Measurements from ENCODE around the gene UTP11. TPM values are rescaled to one million over a fixed set of nuclear protein-coding genes. Genes with fewer than 3 reads are reported as not detected.
"Not testable (repeated sequence)": the region's sequence is repeated elsewhere in the genome, so short reads cannot be mapped to it uniquely, and the experiment has no call there.

The UTP11 gene
- total and polyA plus RNA-seq, 2 of the 8 experiments (the other 6 are each of a cell fraction or from before 2014, with no cell fraction given), result 19.5 to 60.5 TPM

DNA sequence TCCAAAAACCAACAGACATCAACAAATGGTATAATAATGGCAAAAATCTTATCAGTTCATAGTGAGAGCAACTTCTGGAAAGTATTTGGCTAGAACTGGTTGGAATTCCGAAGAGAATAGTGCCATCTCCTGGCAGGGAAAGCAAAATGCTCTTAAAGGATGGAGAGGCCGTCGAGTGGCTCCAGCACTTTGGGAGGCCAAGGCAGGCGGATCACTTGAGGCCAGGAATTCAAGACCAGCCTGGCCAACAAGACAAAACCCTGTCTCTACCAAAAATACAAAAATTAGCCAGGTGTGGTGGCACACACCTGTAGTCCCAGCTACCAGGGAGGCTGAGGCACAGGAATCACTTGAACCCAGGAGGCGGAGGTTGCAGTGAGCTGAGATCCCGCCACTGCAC is 37.5 kb upstream of the UTP11 start:
- not testable (repeated sequence) for H3K79me2 ChIP-seq (ENCODE audit: control insufficient read depth in 1 of 2, insufficient read depth in 2 of 2, low read length in 2 of 2); H3K23ac ChIP-seq (ENCODE audit: insufficient read length); H3K79me1 ChIP-seq (ENCODE audit: low read depth, low read length); H4K8ac ChIP-seq (ENCODE audit: extremely low read depth, insufficient read depth, low read length); H3K9ac ChIP-seq (replicated peaks in 1 of 4; ENCODE audit: extremely low read depth in 1 of 4, low read depth in 3 of 4, low read length in 3 of 4); H3K9me3 ChIP-seq (ENCODE audit: insufficient read depth in 2 of 2, low read depth in 1 of 2, low read length in 1 of 2); DNase-seq (ENCODE audit: low read depth in 1 of 2, low spot score in 2 of 2); H2AK5ac ChIP-seq (ENCODE audit: low read depth, low read length); H2BK120ac ChIP-seq (replicated peaks; ENCODE audit: low read depth, low read length); H3K4me1 ChIP-seq (replicated peaks in 1 of 4; ENCODE audit: control insufficient read depth in 3 of 4, insufficient read depth in 4 of 4, low read length in 3 of 4); H2BK15ac ChIP-seq (ENCODE audit: low read length); H4K5ac ChIP-seq (ENCODE audit: insufficient read length, low read depth, low read length); H3K27ac ChIP-seq (ENCODE audit: low read depth, low read length); H3K4me2 ChIP-seq (ENCODE audit: insufficient read depth in 1 of 2, low read depth in 2 of 2, low read length in 2 of 2); H2BK12ac ChIP-seq (ENCODE audit: low read depth, low read length); H3K4me3 ChIP-seq (ENCODE audit: extremely low read depth in 1 of 4, insufficient read depth in 2 of 4, low read depth in 3 of 4, low read length in 4 of 4); H2BK5ac ChIP-seq (ENCODE audit: low read depth, low read length); H3K23me2 ChIP-seq (ENCODE audit: low read depth, low read length); H2AFZ ChIP-seq (ENCODE audit: low read length); H3K27me3 ChIP-seq (replicated peaks in 1 of 4; ENCODE audit: control insufficient read depth in 3 of 4, extremely low read depth in 1 of 4, insufficient read depth in 3 of 4, low read length in 3 of 4); H3K4ac ChIP-seq (replicated peaks; ENCODE audit: insufficient read length, low read depth, low read length); H4K20me1 ChIP-seq (replicated peaks in 1 of 2; ENCODE audit: control insufficient read depth in 1 of 2, insufficient read depth in 2 of 2, low read length in 2 of 2); H3K18ac ChIP-seq (ENCODE audit: extremely low read depth, low read length); H3K56ac ChIP-seq (replicated peaks; ENCODE audit: insufficient read length, low read depth, low read length); H2BK20ac ChIP-seq (ENCODE audit: low read length); H3K14ac ChIP-seq (ENCODE audit: insufficient read length); H4K91ac ChIP-seq (replicated peaks; ENCODE audit: insufficient read length, low read length)
- TF ChIP-seq RAD21 (IDR thresholded peaks at IDR 0.05 in 1 of 2, conservative IDR thresholded peaks at IDR 0.05 in 1 of 2; ENCODE audit: low read depth in 2 of 2, low read length in 2 of 2), result peak; percentile 60 to 69
- TF ChIP-seq, protein P1, sequence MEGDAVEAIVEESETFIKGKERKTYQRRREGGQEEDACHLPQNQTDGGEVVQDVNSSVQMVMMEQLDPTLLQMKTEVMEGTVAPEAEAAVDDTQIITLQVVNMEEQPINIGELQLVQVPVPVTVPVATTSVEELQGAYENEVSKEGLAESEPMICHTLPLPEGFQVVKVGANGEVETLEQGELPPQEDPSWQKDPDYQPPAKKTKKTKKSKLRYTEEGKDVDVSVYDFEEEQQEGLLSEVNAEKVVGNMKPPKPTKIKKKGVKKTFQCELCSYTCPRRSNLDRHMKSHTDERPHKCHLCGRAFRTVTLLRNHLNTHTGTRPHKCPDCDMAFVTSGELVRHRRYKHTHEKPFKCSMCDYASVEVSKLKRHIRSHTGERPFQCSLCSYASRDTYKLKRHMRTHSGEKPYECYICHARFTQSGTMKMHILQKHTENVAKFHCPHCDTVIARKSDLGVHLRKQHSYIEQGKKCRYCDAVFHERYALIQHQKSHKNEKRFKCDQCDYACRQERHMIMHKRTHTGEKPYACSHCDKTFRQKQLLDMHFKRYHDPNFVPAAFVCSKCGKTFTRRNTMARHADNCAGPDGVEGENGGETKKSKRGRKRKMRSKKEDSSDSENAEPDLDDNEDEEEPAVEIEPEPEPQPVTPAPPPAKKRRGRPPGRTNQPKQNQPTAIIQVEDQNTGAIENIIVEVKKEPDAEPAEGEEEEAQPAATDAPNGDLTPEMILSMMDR (IDR thresholded peaks at IDR 0.05; ENCODE audit: control extremely low read depth in 1 of 3, insufficient read depth in 1 of 3, low read depth in 1 of 3, low read length in 3 of 3), result peak; percentile 30 to 68 (median 60)
- peak; percentile 85 for TF ChIP-seq TEAD4 (IDR thresholded peaks at IDR 0.05; ENCODE audit: low read depth, low read length)
- WGBS, 2 experiments (ENCODE audit: extremely low coverage in 1 of 2, insufficient coverage in 1 of 2, insufficient read length in 1 of 2, insufficient replicate concordance in 2 of 2, low coverage in 1 of 2, low lambda C conversion rate in 2 of 2, missing lambda C conversion rate in 1 of 2), result 85% methylated on average over 5 of the region's 6 CpGs; no CpG with 5 or more reads in 1 of the 2 experiments
- CTCF ChIA-PET (ENCODE audit: partially characterized antibody), result interaction anchor here (0.7 to 1.4 kb wide), 16 partner anchors 10 to 113 kb away, joined by 3 to 9 read pairs (median 3); no protein-coding TSS in a partner anchor
- H3K36me3 ChIP-seq (ENCODE audit: control insufficient read depth in 2 of 4, insufficient read depth in 4 of 4, low read length in 3 of 4), result peaks cover 21 to 64% (median 44%) of the 10 kb centered on the region in 4 experiments
- FAIRE-seq, result peak; percentile 39
- POLR2A ChIA-PET (ENCODE audit: partially characterized antibody), result interaction anchor here (0.6 to 1.6 kb wide), 2 partner anchors 9 to 48 kb away, joined by 3 to 5 read pairs; no protein-coding TSS in a partner anchor
